Bronchial epithelial cell (primary cell): Measurements from ENCODE around the gene CTTNBP2NL. TPM values are rescaled to one million over a fixed set of nuclear protein-coding genes. Genes with fewer than 3 reads are reported as not detected.

Source experiments
- DNase-seq: peaks from one replicate; pipeline ENCODE4 v3.0.0-alpha.2; 2010; ENCODE audit warnings: low read depth
- FAIRE-seq: peaks from 2 replicates; lab custom pipeline; 2011; peaks lifted over from hg19 to GRCh38; lab: Jason Lieb, UNC
- H3K27me3 ChIP-seq: 2 replicates; pipeline ENCODE4 v1.5.1; 2011; ENCODE audit warnings: low read length; ENCODE audit not compliant: control insufficient read depth, insufficient read depth
- H3K36me3 ChIP-seq: 2 replicates; pipeline ENCODE4 v1.5.1; 2011; ENCODE audit warnings: low read length; ENCODE audit not compliant: control insufficient read depth, insufficient read depth
- H3K4me3 ChIP-seq: 2 replicates; pipeline ENCODE4 v1.5.1; 2011; ENCODE audit warnings: mild to moderate bottlenecking, low read depth, low read length, control low read depth
- total RNA-seq: library from RNA; depleted of rRNA; stranded (reverse); fragments of >200 nt; gene quantifications from 2 replicates; pipeline ENCODE4 v1.2.1, GENCODE V29; 2014
- TF ChIP-seq, protein P1 (sequence below): IDR thresholded peaks from 2 replicates; pipeline ENCODE4 v1.5.1; 2011; ENCODE audit warnings: mild to moderate bottlenecking, moderate library complexity, low read length, control low read depth, inconsistent platforms; ENCODE audit not compliant: insufficient read depth, severe bottlenecking

CTTNBP2NL gene
- total RNA-seq, 1 donor from 2014 or later: 5.3 TPM

GRCh38 chr1:112358798-112359408 is 37.1 kb upstream of the CTTNBP2NL start:
- TF ChIP-seq, protein P1, sequence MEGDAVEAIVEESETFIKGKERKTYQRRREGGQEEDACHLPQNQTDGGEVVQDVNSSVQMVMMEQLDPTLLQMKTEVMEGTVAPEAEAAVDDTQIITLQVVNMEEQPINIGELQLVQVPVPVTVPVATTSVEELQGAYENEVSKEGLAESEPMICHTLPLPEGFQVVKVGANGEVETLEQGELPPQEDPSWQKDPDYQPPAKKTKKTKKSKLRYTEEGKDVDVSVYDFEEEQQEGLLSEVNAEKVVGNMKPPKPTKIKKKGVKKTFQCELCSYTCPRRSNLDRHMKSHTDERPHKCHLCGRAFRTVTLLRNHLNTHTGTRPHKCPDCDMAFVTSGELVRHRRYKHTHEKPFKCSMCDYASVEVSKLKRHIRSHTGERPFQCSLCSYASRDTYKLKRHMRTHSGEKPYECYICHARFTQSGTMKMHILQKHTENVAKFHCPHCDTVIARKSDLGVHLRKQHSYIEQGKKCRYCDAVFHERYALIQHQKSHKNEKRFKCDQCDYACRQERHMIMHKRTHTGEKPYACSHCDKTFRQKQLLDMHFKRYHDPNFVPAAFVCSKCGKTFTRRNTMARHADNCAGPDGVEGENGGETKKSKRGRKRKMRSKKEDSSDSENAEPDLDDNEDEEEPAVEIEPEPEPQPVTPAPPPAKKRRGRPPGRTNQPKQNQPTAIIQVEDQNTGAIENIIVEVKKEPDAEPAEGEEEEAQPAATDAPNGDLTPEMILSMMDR: peak; percentile 89
- FAIRE-seq (no peak), DNase-seq (peak; percentile 67)
- no peaks in the 10 kb centered on the region for H3K36me3 ChIP-seq
- H3K4me3 ChIP-seq: no peak overlapping the region
- peaks cover 2% of the 10 kb centered on the region for H3K27me3 ChIP-seq

DNA sequence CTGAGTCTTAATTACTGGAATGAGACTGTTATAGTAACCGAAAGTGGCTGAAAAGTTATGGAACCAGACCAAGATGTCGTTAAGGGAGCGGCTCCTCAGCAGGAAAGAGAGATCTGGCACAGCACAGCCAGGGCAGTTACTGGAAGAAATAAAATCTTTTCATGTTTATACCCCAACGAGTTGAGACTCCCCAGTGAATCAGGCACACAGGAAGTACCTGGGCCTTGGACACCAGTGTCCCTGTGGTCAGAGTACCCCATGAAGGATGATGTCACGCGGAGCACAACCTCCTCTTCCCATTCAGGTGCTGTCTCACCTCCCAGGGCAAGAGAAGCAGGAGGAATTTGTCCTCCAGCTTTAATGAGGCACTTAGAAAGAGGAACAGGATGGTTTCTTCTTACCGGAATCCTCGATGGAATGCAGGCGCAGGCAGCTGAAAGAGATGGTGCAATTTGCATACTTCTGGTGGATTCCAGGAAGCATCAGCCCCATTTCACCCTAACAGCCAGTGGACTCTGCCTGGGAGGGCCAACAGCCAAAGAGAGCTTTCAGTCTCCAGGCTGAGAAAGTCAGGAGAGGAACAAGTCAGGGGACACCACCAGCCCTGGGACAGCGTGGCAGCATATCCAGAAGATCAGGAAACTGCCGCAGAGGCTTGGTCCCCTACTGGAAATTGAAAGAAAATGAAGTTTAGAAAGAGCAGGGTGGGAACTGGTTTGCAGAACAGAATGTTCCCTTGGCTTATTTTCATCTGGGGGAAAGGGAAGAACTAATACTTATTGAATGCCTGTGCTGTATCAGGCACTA is 35.9 kb upstream of the CTTNBP2NL start:
- FAIRE-seq (no peak), DNase-seq (peak; percentile 47)
- H3K4me3 ChIP-seq: no peak overlapping the region
- H3K27me3 ChIP-seq: peaks cover 2% of the 10 kb centered on the region
- H3K36me3 ChIP-seq: no peaks in the 10 kb centered on the region
- TF ChIP-seq, protein P1: no peak

DNA sequence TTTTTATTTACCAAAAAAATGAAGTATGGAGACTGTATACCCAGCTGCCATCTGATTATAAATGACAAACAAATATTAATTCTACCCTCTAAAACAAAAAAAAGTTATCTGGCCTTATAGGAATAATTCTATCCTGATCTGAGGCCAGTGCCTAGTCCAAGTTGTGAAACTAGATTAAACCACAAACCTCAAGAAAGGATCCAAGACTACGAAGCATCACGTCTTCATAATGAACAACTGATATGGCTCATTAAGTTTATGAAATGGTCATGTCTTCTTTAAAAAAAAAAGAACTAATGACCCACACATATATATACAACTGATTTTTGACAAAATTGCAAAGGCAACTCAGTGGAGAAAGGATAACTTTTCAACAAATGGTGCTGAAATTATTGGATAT is 32.4 kb upstream of the CTTNBP2NL start:
- FAIRE-seq: no peak
- TF ChIP-seq, protein P1: no peak
- H3K27me3 ChIP-seq: peaks cover 3% of the 10 kb centered on the region
- no peak overlapping the region for H3K4me3 ChIP-seq
- no peak for DNase-seq
- no peaks in the 10 kb centered on the region for H3K36me3 ChIP-seq

DNA sequence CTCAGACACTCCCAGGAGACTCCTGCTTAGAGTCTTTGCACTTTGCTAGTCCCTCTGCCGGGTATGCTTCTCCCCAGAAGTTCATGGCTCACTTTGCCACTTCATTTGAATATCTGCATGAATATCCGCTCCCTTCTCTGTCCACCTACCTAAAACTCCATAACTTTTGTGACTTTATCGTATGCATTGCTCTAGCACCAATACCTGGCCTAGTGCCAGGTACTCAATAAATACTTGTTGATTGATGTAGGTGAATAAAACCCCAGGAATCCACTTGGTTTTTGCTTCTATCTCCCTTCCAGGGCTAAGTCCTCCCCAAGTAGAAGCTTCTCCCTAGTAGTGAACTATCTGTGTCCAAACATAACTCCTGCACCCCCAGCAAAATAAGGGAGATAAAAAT is 27.8 kb upstream of the CTTNBP2NL start:
- Histone ChIP-seq H3K27me3 (peaks cover 4% of the 10 kb centered on the region), H3K4me3 (no peak overlapping the region), H3K36me3 (no peaks in the 10 kb centered on the region)
- TF ChIP-seq, protein P1: no peak
- FAIRE-seq (no peak), DNase-seq (no peak)

DNA sequence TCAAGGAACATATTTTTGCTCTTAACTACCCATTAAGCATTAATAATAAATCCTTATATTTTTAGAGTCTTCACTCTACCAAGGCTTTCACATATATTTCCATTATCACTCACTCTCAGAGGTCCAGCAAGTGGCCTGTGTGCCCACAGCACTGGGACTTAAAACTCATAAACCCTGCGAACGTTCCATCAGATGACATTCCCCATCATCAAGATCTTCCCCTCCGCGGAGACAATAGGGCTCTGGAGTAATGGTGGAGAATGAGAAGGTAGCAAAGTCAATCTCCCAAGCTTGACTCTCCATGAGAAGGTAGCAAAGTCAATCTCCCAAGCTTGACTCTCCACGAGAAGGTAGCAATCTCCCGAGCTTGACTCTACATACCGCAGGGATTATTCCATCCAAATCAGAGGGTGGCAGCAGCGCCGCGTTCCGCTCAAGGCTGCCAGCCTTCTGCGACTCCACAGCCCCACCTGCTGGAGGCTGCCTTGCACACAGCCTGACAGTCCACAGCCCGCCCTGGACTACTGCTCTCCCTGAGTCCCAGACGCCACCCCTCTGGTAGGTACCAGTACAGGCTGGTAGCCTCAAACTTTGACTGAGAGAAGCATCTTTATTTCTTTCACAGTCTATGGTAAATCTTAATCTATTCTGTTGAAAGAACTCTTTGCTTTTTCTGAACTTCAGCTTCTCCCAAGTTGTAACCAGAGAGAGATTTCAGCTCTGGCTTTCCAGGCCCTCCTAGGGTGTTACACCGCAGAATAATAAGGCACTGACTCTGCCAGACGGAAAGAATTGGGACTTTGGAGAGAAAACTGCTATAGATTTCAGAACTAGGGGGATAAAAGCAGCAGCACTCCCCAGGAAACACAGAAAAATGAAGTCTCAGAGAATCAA is 26.4 kb upstream of the CTTNBP2NL start:
- Histone ChIP-seq H3K27me3 (peaks cover 4% of the 10 kb centered on the region), H3K4me3 (no peak overlapping the region), H3K36me3 (no peaks in the 10 kb centered on the region)
- DNase-seq (peak; percentile 76), FAIRE-seq (no peak)
- TF ChIP-seq, protein P1: peak; percentile 99
